ENCODE results near the gene FBLIM1. TPM values are rescaled to one million over a fixed set of nuclear protein-coding genes. Genes with fewer than 3 reads are reported as not detected.
"Not testable (repeated sequence)": the region's sequence is repeated elsewhere in the genome, so short reads cannot be mapped to it uniquely, and the experiment has no call there.

The FBLIM1 gene
- polyA plus RNA-seq, 1 experiment: 122 TPM

DNA sequence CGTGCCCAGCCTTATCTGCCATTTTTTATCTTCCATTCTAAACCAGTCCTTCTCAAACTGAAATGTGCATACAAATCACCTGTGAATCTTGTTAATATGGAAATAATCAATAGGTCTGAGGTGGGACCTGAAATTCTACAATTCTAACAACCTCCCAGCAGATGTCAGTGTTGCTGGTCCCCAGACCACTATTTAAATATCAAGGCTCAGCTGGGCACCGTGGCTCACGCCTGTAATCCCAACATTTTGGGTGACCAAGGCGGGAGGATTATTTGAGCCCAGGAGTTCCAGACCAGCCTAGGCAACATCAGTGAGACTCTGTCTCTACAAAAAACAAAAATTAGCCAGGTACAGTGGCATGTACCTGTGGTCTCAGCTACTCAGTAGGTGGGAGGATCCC lies 44.8 kb downstream of the FBLIM1 start:
- ChIA-PET CTCF (interaction anchor here (0.6 to 5.5 kb wide), 4 partner anchors 12 to 515 kb away, joined by 3 to 43 read pairs (median 6); no protein-coding TSS in a partner anchor), POLR2A (no interaction called here)
- Histone ChIP-seq H3K4me3 (ENCODE audit: low read depth, low read length) (no peak overlapping the region), H3K9me3 (ENCODE audit: control insufficient read depth, insufficient read depth, low read length) (no peaks in the 10 kb centered on the region), H3K27me3 (ENCODE audit: control insufficient read depth, insufficient read depth, low read length) (no peaks in the 10 kb centered on the region), H3K27ac (ENCODE audit: low read depth, low read length) (no peak overlapping the region)
- no peak for DNase-seq (ENCODE audit: low read depth, low spot score)
- peak; percentile 48 for TF ChIP-seq CTCF (IDR thresholded peaks at IDR 0.05; ENCODE audit: low read depth, low read length)

- H3K9me3 ChIP-seq (ENCODE audit: control insufficient read depth, insufficient read depth, low read length): no peaks in the 10 kb centered on the region
- no peak for TF ChIP-seq CTCF (IDR thresholded peaks at IDR 0.05; ENCODE audit: low read depth, low read length)
- CTCF ChIA-PET: interaction anchor here (0.6 to 5.5 kb wide), 4 partner anchors 12 to 515 kb away, joined by 3 to 43 read pairs (median 6); no protein-coding TSS in a partner anchor
- POLR2A ChIA-PET: no interaction called here
- no peaks in the 10 kb centered on the region for H3K27me3 ChIP-seq (ENCODE audit: control insufficient read depth, insufficient read depth, low read length)
- DNase-seq (ENCODE audit: low read depth, low spot score): no peak
- H3K4me3 ChIP-seq (ENCODE audit: low read depth, low read length): no peak overlapping the region
- no peak overlapping the region for H3K27ac ChIP-seq (ENCODE audit: low read depth, low read length)
These were observed 45.5 kb downstream of the FBLIM1 start for GRCh38 chr1:15804060-15804459.

DNA sequence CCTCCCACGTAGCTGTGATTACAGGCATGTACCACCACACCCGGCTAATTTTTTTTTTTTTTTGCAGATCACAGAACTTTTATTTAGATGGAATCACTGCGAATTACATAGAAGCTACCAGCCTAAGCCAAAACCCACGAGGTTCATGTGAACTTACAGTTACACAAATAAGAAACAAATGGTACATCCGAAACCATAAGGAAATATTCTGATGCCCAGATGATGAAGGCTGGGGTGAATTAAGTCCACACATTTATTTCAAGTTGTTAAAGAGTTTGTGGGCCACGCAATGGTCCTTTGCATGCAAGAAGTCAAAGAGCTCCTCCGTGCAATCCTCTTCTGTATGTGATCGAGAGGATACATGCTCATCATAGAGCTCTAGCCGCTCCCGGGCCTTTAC lies 48.5 kb downstream of the FBLIM1 start:
- Histone ChIP-seq H3K9me3 (ENCODE audit: control insufficient read depth, insufficient read depth, low read length) (no peaks in the 10 kb centered on the region), H3K4me3 (ENCODE audit: low read depth, low read length) (no peak overlapping the region), H3K27me3 (ENCODE audit: control insufficient read depth, insufficient read depth, low read length) (no peaks in the 10 kb centered on the region), H3K27ac (ENCODE audit: low read depth, low read length) (no peak overlapping the region)
- POLR2A ChIA-PET: no interaction called here
- TF ChIP-seq CTCF (IDR thresholded peaks at IDR 0.05; ENCODE audit: low read depth, low read length): no peak
- CTCF ChIA-PET: interaction anchor here (0.6 to 3.5 kb wide), 3 partner anchors 8 to 219 kb away, joined by 3 to 26 read pairs (median 4); no protein-coding TSS in a partner anchor
- DNase-seq (ENCODE audit: low read depth, low spot score): no peak

DNA sequence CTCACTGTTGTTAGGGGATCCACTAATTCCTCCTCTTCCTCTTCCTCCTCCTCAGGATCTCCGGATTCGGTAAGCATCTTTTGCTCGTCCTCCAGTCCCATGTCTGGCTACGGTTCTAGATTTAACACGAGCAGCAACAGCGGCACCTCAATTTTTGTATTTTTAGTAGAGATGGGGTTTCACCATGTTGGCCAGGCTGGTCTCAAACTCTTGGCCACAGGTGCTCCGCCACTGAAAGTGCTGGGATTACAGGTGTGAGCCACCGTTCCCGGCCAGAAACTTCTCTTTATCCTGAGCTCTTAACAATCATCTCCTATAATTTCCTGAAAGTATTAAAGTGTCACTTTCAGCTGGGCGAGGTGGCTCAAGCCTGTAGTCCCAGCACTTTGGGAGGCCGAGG lies 49.0 kb downstream of the FBLIM1 start, which contains the start of gene UQCRHL:
Gene UQCRHL (minus strand): TSS at position 101 of the 400 bp plus-strand sequence. CDS start 0 bp downstream, at position 101.
- H3K9me3 ChIP-seq (ENCODE audit: control insufficient read depth, insufficient read depth, low read length); H3K27me3 ChIP-seq (ENCODE audit: control insufficient read depth, insufficient read depth, low read length); POLR2A ChIA-PET; H3K27ac ChIP-seq (ENCODE audit: low read depth, low read length); H3K4me3 ChIP-seq (ENCODE audit: low read depth, low read length); DNase-seq (ENCODE audit: low read depth, low spot score): not testable (repeated sequence)
- CTCF ChIA-PET: interaction anchor here (0.6 to 3.5 kb wide), 3 partner anchors 8 to 219 kb away, joined by 3 to 26 read pairs (median 4); no protein-coding TSS in a partner anchor

DNA sequence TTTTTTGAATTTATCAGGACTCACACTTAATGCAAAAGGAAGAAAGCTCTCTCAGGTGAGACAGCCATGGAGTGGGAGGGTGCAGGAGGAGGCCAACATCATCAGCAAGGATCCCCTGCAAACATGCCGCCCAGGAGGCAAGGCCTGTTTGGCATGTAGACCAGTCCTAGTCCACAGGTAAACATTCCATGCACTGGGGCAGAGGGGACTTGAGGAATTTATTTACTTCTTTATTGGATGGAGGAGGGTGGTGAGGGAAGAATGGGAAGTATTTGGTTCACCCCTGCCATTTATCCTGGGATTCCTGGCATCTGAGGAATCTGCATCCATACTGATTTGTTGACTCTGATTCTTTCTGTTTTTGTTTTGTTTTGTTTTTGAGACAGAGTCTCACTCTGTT lies 50.4 kb downstream of the FBLIM1 start:
- Histone ChIP-seq H3K27me3 (ENCODE audit: control insufficient read depth, insufficient read depth, low read length) (no peaks in the 10 kb centered on the region), H3K4me3 (ENCODE audit: low read depth, low read length) (no peak overlapping the region), H3K9me3 (ENCODE audit: control insufficient read depth, insufficient read depth, low read length) (no peaks in the 10 kb centered on the region), H3K27ac (ENCODE audit: low read depth, low read length) (no peak overlapping the region)
- no peak for DNase-seq (ENCODE audit: low read depth, low spot score)
- POLR2A ChIA-PET: no interaction called here
- CTCF ChIA-PET: no interaction called here
- no peak for TF ChIP-seq CTCF (IDR thresholded peaks at IDR 0.05; ENCODE audit: low read depth, low read length)
